Placental epithelial cell (primary cell): ENCODE results near the gene PTPN20. TPM values are rescaled to one million over a fixed set of nuclear protein-coding genes. Genes with fewer than 3 reads are reported as not detected.

Source experiments
- total RNA-seq: library from RNA; depleted of rRNA; stranded (reverse); fragments of >200 nt; gene quantifications from 2 replicates; pipeline ENCODE4 v1.2.3, GENCODE V29; 2012

The PTPN20 gene, protein sequence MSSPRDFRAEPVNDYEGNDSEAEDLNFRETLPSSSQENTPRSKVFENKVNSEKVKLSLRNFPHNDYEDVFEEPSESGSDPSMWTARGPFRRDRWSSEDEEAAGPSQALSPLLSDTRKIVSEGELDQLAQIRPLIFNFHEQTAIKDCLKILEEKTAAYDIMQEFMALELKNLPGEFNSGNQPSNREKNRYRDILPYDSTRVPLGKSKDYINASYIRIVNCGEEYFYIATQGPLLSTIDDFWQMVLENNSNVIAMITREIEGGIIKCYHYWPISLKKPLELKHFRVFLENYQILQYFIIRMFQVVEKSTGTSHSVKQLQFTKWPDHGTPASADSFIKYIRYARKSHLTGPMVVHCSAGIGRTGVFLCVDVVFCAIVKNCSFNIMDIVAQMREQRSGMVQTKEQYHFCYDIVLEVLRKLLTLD
- total RNA-seq = 10.6 and 14.3 TPM in 2 replicates

DNA sequence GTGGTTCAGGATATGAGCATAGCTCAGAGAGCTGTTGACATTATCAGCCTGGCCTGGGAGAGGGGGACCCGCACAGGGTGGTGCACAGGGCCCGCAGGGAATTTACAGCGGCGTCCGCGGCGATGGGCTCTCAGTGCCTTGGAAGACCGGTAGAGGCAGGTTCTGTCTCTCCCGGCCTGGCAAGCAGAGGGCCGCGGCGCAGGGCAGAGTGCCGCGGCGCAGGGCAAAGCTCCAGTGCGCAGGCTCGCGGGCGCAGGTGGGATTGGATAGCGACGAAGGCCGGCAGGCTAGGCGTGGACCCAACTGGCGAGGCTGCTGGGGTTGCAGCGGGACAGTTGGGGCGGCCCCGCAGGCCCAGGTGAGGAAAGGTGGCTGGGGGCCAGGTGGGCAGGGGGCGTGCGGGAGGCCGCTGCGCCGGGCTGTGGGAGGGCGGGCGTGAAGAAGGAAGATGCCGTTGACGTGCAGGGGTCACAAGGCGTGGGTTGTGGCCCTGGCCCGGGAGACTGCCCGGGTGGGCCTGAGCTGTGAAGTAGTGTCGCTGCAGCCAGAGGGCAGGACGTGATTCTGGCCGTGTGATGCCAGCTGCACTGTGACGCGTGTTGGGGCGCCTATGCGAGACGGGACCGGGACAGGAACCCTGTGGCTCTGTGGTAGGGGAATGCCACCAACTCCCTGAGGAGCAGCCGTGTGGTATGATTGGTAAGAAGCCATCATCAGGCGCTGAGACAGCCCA lies at the start of gene PTPN20:
Gene PTPN20 (plus strand): TSS at position 285 of the 733 bp plus-strand sequence. CDS start 21,072 bp downstream, outside the sequence.

